Stimulated activated CD8-positive, alpha-beta memory T cell treated with anti-CD3 and anti-CD28 coated beads, Interleukin-4, amount 100 ng/mL, for 48 hours (primary cell): ENCODE measurements around the gene PTPRN2.
"Not testable (repeated sequence)": the region's sequence is repeated elsewhere in the genome, so short reads cannot be mapped to it uniquely, and the experiment has no call there.

Experiments used
- DNase-seq: peaks from one replicate; pipeline ENCODE4 v3.0.0-alpha.2; 2020

Gene PTPRN2

DNA sequence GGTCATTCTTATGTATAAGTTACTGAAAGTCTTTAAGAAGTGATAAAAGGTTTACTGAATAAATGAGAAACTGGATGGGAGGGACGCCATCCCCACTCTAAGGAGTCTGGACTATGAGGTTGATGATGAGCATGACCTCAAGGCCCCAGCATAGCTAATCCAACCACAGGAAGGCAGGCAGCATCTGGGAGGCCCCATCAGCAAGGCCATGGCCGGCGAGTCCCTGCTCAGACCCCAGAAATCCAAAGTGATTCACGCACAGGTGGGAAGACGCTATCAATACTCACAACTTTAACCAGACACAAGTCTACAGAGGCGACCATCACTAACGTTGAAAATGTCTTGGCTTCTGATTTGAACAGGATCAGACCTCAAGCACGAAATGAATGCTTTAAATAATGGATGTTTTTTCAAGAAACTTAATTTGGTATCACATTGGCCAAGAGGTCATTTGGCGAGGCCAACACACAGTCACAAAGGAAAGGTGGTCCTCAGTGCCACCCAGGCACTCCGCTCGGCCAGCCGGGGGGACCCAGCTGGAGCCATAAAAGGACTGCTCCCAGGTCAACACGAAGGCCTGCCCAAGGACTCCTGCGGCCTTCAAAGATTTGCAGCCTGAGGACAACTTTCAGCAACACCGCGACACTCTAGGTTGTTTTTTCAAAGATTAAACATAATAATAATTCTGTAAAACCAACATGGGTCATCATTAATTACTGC, 228.5 kb downstream of the PTPRN2 start:
- DNase-seq, result no peak

DNA sequence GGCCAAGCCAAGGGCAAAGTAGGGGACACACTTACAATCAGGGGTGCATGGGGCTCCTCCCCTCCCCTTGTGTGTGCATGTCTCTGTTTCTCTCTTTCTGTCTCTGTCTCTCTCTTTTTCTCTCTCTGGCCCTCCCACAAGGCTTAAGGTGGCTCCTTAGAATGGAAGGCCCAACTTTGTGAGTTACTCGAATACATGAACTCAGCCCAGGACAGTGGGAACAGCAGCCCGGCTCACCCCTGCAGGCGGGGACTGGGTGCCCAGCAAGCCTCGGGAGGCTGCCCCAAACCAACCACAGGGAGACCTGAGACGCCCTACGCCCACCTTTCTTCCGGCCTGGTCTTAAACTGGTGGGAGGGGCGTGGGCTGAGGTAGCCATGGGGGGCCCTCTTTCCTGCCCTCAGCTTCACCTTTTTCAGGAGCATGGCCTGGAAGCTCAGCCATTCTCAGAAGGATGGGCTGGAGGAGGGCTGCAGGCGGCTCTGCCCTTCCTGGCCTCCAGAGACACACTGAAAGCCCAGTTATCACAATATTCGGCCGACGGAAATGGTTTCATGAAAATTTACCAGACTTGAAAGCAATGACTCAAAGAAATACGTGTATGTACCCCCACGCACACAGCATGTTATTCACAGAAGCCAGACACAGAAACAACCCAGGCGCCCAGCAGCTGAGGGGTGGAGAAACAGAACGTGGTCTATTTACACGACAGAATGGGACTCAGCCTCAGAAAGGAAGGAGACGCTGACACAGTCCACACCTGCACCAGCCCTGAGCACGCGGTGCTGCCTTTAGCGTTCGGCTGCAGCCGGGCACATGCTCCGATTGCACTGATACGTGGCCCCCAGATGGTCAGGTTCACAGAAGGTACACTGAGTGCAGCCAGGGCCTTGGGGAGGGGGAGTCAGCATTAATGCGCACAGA, 229.5 kb downstream of the PTPRN2 start:
- DNase-seq, result no peak

DNA sequence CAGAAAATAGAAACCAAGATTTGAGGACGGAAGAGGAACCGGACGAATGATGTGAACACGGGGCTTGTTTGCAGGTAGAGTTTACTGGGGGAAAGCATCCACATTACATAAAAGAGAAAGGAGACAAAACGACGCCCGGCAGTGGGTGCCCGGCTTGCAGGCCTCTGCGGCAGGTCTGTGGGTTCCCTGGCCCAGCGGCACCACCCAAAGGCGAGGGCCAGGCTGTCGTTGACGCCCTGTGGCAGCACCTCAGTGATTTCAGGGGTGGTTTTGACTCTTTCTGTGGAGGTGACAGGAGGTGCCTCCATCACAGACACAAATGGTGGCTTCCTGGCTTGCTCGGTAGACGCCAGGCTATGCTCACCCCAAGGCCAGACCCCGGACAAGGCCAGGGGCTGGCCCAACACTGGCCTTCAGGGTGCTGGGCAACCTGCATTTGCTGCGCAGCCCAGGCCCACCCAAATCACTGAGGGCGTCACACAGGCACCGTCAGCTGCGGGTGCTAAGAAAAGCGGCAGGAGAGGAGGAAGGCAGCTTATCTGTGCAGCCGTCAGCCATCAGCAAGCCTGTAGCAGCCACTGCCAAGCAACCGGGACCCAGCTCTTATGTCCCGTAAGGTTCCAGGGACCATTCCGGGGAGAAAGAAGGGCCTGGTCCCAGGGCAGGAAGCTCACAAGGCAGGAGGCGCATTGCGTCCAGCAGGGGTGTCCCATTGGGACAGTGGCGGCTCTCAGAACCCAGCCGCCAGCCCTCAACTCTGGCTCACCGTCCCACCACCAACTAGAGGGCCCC, 230.3 kb downstream of the PTPRN2 start:
- DNase-seq, result no peak

DNA sequence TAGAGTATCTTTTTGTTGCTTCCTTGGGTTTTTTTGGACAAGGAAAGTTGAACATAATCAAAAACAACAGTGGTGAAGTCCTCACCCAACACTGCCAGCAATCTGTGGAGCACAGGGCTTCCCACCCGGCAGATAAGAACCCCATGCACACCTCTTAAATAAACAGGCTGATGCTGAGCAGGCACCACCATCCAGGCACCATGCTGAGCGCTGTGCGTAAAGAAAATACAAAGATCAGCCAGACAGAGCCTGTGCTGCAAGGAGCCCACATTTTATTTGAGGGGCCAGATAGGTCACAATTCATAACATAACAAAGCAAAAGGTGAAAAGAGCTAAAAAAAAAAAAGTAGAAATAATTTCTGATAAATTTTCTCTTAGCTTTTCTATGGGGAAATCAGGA, 231.2 kb downstream of the PTPRN2 start:
- no peak for DNase-seq

DNA sequence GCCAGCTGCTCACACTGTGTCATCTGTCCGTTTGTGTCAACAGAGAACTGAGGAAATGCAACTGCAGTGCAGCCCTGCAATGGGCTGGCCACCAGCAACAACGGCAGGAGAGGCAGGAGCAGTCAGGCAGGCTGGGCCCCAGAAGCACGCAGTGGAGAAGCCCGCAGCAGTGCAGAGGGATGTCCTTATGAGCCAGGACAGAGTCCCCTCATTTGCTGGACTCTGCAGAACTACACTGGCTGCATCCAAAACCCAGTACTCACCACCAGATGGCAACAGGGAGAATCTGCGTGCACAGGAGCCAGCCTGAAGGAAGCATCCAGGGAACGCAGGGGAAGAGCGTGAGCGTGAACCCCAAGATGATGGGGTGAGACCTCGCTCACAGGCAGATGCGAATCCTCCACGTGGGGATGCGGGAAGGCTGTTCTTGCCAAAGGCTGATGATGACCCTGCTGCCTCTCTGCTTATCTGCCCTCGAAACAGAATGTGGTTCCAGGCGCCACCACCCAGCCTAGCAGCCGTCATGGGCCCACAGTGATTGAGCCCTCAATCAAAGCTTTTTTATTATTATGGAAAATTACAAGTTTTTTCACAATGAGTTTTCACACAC, 232.1 kb downstream of the PTPRN2 start:
- DNase-seq, result no peak

DNA sequence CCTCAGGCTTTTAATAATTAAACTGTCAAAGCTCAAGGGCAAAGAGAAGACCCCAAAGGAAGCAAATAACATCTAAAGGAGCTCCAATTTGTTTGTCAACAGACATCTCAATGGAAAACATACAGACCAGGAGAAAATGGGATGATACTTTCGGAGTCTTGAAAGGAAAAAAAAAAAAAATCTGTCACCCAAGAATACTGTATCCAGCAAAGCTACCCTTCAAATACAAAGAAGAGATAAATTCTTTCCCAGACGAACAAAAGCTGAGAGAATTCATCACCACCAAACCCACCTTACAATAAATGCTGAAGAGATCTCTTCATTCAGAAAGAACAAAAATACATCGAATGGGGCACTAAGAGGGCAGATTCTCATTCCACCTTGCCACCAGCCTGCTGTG, 232.8 kb downstream of the PTPRN2 start:
- DNase-seq, result no peak

DNA sequence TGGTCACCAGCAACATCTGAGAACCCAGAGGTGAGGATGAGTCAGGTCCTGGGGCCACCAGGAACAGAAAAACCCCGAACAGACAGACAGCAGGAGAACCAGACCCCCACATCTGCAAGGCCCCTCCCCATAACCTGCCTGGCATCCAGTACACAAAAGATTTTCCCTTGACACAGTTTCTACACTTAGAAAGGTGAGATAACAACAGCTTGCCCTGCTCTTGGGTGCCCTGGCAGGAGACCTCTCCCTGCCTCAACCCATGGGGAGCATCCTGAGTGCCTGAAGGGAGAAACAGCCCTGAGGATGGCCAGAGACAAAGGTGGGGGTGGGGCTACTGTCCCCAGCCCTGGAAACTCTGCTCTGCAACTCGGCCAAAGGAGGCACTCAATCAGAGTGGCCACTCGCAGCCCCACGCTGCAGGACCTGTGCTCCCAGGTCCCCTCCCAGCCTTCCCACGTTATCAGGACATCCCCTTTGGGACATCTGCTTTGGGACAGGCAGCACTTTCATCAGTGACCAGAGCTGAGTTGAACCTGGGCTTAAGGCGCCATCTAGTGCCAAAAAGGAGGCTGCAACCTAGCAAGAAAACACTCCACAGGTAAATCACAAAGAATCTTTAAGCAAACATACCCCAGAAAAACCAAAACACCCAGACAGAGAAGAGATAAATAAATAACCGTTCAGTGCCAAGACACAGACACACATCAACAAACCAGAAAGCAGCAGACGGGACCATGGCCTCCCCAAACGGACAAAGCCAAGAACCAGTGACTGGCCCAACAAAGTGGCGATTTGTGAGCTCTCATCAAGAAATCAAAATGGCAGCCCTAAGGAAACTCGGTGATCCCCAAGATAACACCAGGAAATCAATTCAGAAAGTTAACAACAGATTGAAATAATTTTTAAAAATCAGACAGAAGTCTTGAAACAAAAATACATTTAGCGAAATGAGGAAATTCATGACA, 233.7 kb downstream of the PTPRN2 start:
- peak; percentile 34 for DNase-seq

DNA sequence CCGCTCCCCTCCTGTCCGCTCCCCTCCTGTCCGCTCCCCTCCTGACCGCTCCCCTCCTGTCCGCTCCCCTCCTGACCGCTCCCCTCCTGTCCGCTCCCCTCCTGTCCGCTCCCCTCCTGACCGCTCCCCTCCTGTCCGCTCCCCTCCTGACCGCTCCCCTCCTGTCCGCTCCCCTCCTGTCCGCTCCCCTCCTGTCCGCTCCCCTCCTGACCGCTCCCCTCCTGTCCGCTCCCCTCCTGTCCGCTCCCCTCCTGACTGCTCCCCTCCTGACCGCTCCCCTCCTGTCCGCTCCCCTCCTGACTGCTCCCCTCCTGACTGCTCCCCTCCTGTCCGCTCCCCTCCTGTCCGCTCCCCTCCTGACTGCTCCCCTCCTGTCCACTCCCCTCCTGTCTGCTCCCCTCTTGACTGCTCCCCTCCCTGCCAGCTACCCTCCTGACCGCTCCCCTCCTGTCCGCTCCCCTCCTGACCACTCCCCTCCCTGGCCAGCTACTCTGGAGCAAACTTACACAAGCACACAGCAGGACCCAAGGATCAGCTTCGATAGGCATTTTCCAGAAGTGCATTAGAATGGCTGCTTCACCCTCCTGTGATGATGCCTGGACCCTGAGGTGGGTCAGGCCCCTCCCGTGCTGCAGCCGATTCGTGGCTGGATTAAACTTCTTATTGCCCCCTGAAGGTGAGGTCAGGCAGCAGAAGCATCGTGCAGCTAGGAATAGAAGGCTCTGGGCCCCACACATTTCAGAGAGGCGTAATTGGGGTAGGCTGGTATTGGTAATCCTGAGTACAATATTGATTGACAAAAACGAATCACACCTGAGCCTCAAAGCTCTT, 235.5 kb downstream of the PTPRN2 start:
- DNase-seq, result not testable (repeated sequence)

DNA sequence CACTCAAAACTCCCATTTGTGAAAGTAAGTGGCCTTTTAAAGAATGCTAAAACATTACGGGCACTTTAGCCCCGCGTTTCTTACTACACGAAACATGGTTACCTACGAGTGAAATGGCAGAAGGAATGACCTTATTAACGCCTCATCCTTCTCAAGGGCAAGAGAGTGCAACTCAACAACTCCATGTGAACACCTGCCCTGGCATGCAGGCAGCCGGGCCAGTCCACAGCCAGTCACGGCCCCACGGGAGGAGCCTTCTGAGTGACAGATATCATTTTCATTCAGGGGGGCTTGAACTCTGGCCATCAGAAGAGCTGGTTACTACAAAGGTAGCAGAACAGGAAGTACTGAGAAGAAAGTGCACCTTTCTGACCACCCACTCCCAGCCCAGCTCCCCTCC, 236.1 kb downstream of the PTPRN2 start:
- DNase-seq, result no peak

DNA sequence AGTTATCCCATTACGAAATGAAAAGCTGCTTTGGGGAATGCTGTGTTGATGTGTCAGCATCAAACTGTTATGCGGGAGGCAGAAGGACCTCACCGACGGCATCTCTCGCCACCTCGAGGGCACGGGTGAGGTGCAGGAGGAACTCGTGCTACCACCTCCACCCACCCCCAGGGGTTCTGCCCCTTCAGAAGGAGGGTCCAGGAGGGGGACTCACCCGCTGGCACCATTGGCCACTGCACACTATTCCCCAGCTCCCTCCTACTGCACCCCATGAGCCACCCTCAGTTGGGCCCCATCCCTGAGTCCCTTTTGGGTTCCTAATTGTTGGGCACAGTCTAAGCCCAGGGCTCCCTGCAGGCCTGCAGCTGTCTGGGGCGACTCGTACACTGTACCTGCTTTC, 236.6 kb downstream of the PTPRN2 start:
- DNase-seq, result no peak

DNA sequence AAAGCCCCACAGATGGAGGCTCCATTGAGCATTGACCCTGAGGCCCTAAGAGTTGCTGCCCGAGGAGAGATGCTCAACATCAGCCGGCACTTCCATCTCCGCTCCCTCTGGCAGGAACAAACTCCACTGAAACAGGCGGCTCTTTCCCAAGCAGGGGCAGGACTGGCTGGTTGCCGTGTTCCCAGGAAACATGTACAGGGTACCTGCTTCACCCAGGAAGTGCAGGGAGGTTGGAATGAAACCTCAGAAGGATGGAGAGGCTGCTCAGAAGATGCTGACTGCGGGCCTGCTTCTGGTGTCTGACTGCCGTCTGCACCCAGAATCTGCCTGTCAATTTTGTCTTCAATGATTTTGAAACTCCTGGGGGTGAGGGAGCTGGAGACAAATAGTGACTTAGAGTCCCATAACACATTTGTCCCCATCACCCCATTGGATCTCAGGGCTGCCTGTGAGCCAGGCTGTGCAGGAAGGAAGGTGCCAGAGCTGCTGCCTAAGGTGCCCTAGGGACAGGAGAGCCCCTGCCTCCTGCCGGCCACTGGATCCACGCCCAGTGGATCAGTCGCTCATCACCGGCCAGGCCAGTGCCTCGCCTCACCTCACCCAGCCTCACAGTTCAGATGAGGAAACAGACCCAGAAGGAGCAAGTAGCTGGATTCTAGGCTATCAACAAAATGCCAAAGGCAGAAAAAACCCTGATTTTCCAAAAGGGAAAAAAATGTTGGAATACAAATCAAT, 237.3 kb downstream of the PTPRN2 start:
- DNase-seq, result no peak

DNA sequence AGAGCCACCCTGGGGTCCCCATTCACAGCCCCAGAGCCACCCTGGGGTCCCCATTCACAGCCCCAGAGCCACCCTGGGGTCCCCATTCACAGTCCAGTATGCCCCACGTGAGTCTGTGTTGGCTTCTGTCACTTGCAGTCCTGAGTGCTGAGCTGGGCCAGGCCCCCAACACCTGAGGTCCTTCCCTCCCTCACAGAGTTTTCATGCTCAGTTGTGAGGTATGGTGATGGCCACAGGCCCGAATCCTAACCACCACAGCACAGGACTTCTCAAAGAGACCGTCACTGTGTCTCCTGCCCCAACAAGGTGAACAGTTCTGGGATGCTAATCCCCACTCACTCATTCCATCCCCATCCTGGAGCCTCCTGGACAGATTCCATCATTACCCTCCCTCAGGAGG, 239.2 kb downstream of the PTPRN2 start:
- DNase-seq, result no peak

DNA sequence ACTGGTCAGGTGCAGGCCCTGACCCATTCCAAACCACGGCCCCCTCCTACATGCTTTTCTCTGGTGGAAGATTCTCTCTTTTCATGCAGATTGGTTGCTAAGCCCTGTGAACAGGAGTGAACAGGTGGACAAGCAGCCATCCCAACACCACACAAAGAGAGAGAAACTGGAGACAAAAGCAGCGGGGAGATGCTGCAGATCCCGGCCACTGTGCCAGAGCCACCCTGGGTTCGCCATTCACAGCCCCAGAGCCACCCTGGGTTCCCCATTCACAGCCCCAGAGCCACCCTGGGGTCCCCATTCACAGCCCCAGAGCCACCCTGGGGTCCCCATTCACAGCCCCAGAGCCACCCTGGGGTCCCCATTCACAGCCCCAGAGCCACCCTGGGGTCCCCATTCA, 239.6 kb downstream of the PTPRN2 start:
- not testable (repeated sequence) for DNase-seq

DNA sequence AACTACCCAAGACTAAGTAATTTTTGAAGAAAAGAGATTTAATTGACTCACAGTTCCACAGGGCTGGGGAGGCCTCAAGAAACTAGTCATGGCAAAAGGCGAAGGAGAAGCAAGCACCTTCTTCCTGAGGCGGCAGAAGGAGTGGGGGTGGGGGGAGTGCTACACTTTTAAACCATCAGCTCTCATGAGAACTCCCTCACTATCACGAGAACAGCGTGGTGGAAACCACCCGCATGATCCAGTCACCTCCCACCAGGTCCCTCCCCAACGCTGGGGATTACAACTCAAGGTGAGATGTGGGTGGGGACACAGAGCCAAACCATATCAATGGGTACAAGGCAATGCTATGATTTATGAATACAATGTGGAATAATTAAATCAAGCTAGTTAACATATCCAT, 241.9 kb downstream of the PTPRN2 start:
- no peak for DNase-seq

DNA sequence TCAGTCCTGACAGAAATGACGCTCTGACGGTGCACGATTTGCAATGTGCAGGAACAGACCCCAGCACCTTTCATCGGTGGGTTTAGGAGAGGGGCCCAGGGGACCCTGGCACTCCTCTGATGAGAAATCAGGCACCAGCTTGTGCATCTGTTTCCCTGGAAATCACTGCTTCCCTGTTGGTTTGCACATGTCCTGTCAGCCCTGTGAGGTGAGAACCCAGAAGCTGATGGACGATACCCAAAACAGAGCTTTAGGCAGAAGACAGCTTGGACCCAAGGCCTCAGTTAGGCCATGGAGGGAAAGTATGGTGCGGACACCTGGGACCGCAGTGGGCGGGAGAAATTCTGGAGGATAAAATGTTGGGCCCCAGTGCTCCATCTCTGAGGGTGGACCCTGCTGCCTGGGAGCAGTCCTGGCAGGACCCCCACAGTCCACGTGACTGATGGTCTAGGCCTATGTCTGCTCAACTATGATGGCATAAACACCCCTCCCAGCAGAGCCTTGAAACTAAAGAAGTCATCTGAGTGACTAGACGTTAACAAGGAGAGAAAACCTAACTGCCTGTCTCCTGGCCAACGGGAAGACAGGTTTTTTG, 242.8 kb downstream of the PTPRN2 start:
- no peak for DNase-seq

DNA sequence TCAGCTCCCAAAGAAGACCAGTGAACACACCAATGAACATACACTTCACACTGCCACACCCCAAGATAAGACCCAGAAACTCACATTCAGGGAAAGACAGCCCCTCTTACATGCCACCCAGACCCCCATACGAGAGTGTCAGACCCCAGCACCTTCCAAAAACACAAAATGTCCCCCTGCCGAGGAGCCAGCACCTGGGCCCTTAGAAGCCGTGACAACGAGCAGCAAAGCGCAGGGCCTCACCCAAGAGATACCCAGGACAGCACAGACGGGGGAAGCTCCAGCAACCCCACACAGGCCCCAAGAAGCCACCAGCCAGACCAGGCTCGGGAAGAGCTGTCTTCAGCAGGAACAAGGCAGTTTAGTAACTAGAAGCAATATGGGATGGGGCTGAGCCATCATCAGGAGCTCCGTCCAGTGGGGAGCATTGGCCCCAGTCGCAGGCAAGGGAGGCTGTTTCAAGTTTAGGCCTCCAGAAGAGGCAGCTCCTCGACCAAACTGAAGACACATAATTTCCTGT, 243.6 kb downstream of the PTPRN2 start:
- DNase-seq, result no peak

DNA sequence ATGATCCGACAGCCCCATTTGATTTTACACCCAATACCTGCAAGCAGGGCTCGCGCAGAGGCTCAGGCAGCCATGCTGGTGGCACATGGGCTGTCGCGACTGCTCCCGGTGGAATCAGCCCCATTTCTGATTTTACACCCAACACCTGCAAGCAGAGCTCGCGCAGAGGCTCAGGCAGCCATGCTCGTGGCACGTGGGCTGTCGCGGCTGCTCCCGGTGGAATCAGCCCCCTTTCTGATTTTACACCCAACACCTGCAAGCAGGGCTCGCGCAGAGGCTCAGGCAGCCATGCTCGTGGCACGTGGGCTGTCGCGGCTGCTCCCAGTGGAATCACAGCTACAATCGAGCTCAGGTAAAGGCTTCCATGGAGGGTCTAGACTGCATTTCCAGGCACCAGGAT, 244.1 kb downstream of the PTPRN2 start:
- no peak for DNase-seq

DNA sequence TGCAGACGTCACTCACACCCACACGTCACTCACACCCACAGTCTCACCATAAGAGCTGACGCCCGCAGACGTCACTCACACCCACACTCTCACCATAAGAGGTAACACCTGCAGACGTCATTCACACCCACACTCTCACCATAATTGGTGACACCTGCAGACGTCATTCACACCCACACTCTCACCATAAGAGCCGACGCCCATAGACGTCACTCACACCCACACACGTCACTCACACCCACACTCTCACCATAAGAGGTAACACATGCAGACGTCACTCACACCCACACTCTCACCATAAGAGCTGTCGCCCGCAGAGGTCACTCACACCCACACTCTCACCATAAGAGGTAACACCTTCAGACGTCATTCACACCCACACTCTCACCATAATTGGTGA, 246.5 kb downstream of the PTPRN2 start:
- not testable (repeated sequence) for DNase-seq

DNA sequence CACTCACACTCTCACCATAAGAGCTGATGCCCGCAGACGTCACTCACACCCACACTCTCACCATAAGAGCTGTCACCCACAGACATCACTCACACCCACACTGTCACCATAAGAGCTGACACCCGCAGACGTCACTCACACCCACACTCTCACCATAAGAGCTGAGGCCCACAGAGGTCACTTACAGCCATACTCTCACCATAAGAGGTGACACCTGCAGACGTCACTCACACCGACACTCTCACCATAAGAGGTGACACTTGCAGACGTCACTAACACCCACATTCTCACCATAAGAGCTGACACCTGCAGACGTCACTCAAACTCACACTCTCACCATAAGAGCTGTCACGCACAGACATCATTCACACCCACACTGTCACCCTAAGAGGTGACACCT, 250.7 kb downstream of the PTPRN2 start:
- not testable (repeated sequence) for DNase-seq
